DND-41 (cell line): ENCODE results near the gene MYBL2.

Experiments
- ATAC-seq: fragments of 200-7000 bp; cut with Tn5 transposase; 3 replicates; pipeline ENCODE4 v1.9.1; 2021; ENCODE audit warnings: low read depth; ENCODE audit not compliant: insufficient read depth
- DNase-seq: peaks from one replicate; pipeline ENCODE4 v3.0.0-alpha.2; 2020
- H2AFZ ChIP-seq: 2 replicates; pipeline ENCODE4 v1.6.0; 2012; ENCODE audit warnings: low read depth, low read length
- H3K27ac ChIP-seq: 2 replicates; pipeline ENCODE4 v1.5.1; 2012; ENCODE audit warnings: low read length, inconsistent platforms
- H3K27me3 ChIP-seq: fragments of 200-600 bp; sonication (generic); 2 replicates; pipeline ENCODE4 v1.6.0; 2012; ENCODE audit warnings: low read length, mild to moderate bottlenecking, inconsistent platforms; ENCODE audit not compliant: insufficient read depth, poor library complexity
- H3K36me3 ChIP-seq: 2 replicates; pipeline ENCODE4 v1.5.1; 2012; ENCODE audit warnings: low read length, inconsistent platforms; ENCODE audit not compliant: insufficient read depth
- H3K4me1 ChIP-seq: 2 replicates; pipeline ENCODE4 v1.5.1; 2012; ENCODE audit warnings: mild to moderate bottlenecking, low read length; ENCODE audit not compliant: insufficient read depth
- H3K4me2 ChIP-seq: 2 replicates; pipeline ENCODE4 v1.6.0; 2012; ENCODE audit warnings: mild to moderate bottlenecking, moderate library complexity, low read length, inconsistent platforms; ENCODE audit not compliant: insufficient read depth
- H3K4me3 ChIP-seq, 2 experiments: fragments of 200-600 bp in 1 of 2; shearing (Covaris generic) in 1 of 2; 2 replicates each; pipeline ENCODE4 v1.5.1; 2012 to 2016; ENCODE audit warnings: inconsistent platforms in 2 of 2, low read length in 2 of 2, mild to moderate bottlenecking in 2 of 2, low read depth in 1 of 2, moderate library complexity in 1 of 2
- H3K79me2 ChIP-seq: 2 replicates; pipeline ENCODE4 v1.6.0; 2012; ENCODE audit warnings: low read length, inconsistent platforms; ENCODE audit not compliant: insufficient read depth
- H3K9ac ChIP-seq: 2 replicates; pipeline ENCODE4 v1.6.0; 2012; ENCODE audit warnings: low read depth, mild to moderate bottlenecking, inconsistent platforms, low read length, moderate library complexity
- H3K9me3 ChIP-seq: 2 replicates; pipeline ENCODE4 v1.5.1; 2012; ENCODE audit warnings: low read length, moderate library complexity, mild to moderate bottlenecking, inconsistent platforms; ENCODE audit not compliant: insufficient read depth, severe bottlenecking
- H4K20me1 ChIP-seq: 2 replicates; pipeline ENCODE4 v1.6.0; 2012; ENCODE audit warnings: low read length; ENCODE audit not compliant: insufficient read depth
- EZH2 ChIP-seq: IDR thresholded peaks from 3 replicates; pipeline ENCODE4 v1.6.1; 2012; ENCODE audit warnings: borderline replicate concordance, low read depth, mild to moderate bottlenecking, moderate library complexity, low read length, inconsistent platforms; ENCODE audit not compliant: severe bottlenecking
- TF ChIP-seq, protein P1 (sequence below): IDR thresholded peaks from 2 replicates; pipeline ENCODE4 v1.5.1; 2012; ENCODE audit warnings: borderline replicate concordance, low read length, moderate library complexity, mild to moderate bottlenecking; ENCODE audit not compliant: poor library complexity, severe bottlenecking; ENCODE audit errors: extremely low read depth

Gene MYBL2

DNA sequence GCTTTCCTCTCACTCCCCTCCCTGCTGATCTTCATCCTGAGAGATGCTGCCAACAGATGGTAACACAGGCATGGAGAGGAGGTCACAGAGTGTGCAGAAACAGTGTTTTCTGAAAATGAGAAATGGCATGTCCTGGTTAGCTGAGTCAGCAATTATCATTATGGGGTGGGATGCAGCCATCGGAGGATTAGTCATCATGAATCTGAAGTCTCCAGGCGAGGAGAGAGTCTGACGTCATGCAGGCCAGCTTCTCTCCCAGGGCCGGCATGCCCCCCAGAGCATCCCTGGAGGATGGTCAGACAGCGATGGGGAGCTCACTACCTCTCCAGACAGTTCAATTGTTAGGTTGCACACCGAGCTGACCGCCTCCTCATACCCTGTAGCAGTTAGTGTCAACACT, 64.6 kb downstream of the MYBL2 start:
- Histone ChIP-seq H3K4me1 (no peaks in the 10 kb centered on the region), H4K20me1 (no peaks in the 10 kb centered on the region), H3K27me3 (peaks cover 6% of the 10 kb centered on the region), H3K9ac (no peak overlapping the region), H2AFZ (no peak overlapping the region), H3K27ac (no peak overlapping the region), H3K4me2 (no peak overlapping the region), H3K9me3 (no peaks in the 10 kb centered on the region), H3K36me3 (no peaks in the 10 kb centered on the region), H3K79me2 (no peaks in the 10 kb centered on the region), H3K4me3 (no peak overlapping the region)
- TF ChIP-seq EZH2, result no peak
- TF ChIP-seq, protein P1, sequence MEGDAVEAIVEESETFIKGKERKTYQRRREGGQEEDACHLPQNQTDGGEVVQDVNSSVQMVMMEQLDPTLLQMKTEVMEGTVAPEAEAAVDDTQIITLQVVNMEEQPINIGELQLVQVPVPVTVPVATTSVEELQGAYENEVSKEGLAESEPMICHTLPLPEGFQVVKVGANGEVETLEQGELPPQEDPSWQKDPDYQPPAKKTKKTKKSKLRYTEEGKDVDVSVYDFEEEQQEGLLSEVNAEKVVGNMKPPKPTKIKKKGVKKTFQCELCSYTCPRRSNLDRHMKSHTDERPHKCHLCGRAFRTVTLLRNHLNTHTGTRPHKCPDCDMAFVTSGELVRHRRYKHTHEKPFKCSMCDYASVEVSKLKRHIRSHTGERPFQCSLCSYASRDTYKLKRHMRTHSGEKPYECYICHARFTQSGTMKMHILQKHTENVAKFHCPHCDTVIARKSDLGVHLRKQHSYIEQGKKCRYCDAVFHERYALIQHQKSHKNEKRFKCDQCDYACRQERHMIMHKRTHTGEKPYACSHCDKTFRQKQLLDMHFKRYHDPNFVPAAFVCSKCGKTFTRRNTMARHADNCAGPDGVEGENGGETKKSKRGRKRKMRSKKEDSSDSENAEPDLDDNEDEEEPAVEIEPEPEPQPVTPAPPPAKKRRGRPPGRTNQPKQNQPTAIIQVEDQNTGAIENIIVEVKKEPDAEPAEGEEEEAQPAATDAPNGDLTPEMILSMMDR, result no peak
- DNase-seq (no peak), ATAC-seq (no peak)

DNA sequence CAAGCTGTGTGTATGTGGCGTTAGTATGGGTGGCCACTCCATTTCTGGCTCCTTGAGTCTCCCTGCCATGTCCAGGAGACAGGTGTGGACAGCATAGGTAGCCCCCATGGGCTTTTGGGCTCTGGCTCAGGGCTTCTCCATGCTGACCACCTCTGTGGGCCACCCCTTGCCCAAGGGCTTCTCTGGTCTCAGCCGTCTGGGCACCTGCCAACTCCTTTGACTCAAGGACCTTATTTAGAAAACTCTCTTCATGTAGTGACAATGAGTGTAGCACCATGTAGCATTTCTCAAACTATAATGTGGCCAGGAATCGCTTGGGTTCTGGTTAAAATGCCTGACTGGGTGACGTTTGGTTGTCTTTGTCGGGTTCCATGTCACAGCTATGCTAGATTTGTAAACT, 65.0 kb downstream of the MYBL2 start:
- Histone ChIP-seq H3K36me3 (no peaks in the 10 kb centered on the region), H3K9me3 (no peaks in the 10 kb centered on the region), H3K27ac (no peak overlapping the region), H3K4me1 (no peaks in the 10 kb centered on the region), H3K9ac (no peak overlapping the region), H4K20me1 (no peaks in the 10 kb centered on the region), H3K79me2 (no peaks in the 10 kb centered on the region), H3K27me3 (peaks cover 6% of the 10 kb centered on the region), H3K4me3 (no peak overlapping the region), H3K4me2 (no peak overlapping the region), H2AFZ (no peak overlapping the region)
- TF ChIP-seq, protein P1, result no peak
- no peak for DNase-seq
- ATAC-seq, result no peak; the same call in 2 of the 3 replicates

DNA sequence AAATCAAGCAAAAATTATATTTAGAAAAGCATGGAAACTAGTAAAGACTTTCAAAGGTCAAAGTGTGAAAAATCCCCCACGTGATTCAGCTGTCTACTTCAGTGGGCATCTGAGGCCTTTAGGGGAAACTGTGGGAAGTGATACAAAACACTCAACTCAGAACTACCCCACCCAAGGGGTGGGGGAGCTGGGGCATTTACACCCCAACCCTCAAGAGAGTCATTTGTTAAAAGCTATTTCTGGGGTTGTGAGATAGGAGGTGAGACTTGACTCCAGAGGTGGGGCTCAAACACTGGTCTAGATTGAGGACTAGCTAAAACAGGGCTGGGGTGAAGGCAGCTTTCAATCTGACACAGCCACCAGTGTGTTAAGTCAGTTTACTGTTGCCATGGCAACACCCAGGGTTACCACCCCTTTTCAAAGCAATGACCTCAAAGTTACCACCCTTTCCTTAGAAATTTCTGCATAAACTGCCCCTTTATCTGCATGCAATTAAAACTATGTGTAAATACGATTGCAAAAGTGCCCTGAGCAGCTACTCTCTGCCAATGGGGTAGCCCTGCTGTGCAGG, 69.8 kb downstream of the MYBL2 start:
- DNase-seq (no peak), ATAC-seq (no peak)
- no peaks in the 10 kb centered on the region for H4K20me1 ChIP-seq
- no peak overlapping the region for H3K4me2 ChIP-seq
- no peak overlapping the region for H3K9ac ChIP-seq
- TF ChIP-seq, protein P1, result no peak
- no peak for TF ChIP-seq EZH2
- no peaks in the 10 kb centered on the region for H3K9me3 ChIP-seq
- no peaks in the 10 kb centered on the region for H3K36me3 ChIP-seq
- no peaks in the 10 kb centered on the region for H3K79me2 ChIP-seq
- peaks cover 8% of the 10 kb centered on the region for H3K27me3 ChIP-seq
- no peaks in the 10 kb centered on the region for H3K4me1 ChIP-seq
- H2AFZ ChIP-seq, result no peak overlapping the region
- no peak overlapping the region for H3K4me3 ChIP-seq
- no peak overlapping the region for H3K27ac ChIP-seq

DNA sequence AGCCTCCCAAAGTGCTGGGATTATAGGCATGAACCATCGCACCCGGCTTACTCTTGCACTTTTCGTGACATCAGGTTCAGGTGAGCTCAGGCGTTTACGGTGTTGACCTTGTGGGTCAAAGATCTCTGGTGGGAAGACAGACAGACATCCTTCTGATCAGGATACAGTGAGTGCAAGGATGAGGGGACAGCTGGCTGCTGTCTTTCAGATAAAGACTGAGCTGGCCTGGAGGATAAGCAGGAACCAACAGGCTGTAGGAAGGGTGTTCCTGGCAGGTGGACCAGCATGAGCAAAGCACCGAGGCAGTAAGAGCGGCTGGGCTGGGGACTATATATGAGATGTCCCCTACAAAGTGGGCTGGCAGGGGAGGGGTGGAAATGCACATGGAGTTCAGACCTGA, 71.0 kb downstream of the MYBL2 start:
- TF ChIP-seq, protein P1, result no peak
- no peak for TF ChIP-seq EZH2
- no peak for ATAC-seq
- Histone ChIP-seq H3K27ac (no peak overlapping the region), H3K4me1 (no peaks in the 10 kb centered on the region), H2AFZ (no peak overlapping the region), H3K79me2 (no peaks in the 10 kb centered on the region), H3K27me3 (peaks cover 13% of the 10 kb centered on the region), H3K36me3 (no peaks in the 10 kb centered on the region), H3K9me3 (no peaks in the 10 kb centered on the region), H3K9ac (no peak overlapping the region), H3K4me2 (no peak overlapping the region), H3K4me3 (no peak overlapping the region), H4K20me1 (no peaks in the 10 kb centered on the region)
- DNase-seq, result no peak
